DMS53 (cell line): ENCODE data around the gene APOC4.
"Not testable (repeated sequence)": the region's sequence is repeated elsewhere in the genome, so short reads cannot be mapped to it uniquely, and the experiment has no call there.

Source experiments
- DNase-seq: peaks from one replicate; lab custom pipeline; 2025; lab: John Stamatoyannopoulos, UW

Gene APOC4

DNA sequence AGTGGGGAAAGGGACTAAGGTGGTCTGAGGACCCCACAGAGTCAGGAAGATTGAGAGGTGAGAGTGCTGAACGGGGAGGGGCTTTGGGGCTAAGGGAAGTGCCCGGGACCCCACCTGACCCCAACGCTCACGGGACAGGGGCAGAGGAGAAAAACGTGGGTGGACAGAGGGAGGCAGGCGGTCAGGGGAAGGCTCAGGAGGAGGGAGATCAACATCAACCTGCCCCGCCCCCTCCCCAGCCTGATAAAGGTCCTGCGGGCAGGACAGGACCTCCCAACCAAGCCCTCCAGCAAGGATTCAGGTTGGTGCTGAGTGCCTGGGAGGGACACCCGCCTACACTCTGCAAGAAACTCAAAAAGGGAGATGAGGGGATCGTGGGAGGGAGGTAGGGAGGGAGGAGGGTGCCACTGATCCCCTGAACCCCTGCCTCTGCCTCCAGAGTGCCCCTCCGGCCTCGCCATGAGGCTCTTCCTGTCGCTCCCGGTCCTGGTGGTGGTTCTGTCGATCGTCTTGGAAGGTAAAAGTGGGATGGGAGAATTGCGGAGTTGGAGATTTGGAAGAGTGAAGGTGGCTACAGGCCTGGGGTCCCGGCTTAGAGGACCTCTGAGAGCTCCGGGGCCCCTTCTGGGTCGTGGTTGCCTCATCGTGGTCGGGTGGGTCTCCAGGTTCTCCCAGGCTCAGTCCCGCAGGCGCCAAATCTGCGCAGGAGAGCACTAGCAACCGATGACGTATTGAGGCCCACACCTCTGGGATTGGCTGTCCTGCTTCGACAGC is 27.4 kb upstream of the APOC4 start, which contains the start of gene APOC1:
Gene APOC1, plus strand, starts transcription at position 176 of the 774 bp plus-strand sequence. Its CDS starts 284 bp downstream, at position 460.
- DNase-seq = peak; percentile 88

DNA sequence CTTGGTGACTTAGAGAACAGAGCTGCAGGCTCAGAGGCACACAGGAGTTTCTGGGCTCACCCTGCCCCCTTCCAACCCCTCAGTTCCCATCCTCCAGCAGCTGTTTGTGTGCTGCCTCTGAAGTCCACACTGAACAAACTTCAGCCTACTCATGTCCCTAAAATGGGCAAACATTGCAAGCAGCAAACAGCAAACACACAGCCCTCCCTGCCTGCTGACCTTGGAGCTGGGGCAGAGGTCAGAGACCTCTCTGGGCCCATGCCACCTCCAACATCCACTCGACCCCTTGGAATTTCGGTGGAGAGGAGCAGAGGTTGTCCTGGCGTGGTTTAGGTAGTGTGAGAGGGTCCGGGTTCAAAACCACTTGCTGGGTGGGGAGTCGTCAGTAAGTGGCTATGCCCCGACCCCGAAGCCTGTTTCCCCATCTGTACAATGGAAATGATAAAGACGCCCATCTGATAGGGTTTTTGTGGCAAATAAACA is 17.8 kb upstream of the APOC4 start:
- DNase-seq = peak; percentile 29

DNA sequence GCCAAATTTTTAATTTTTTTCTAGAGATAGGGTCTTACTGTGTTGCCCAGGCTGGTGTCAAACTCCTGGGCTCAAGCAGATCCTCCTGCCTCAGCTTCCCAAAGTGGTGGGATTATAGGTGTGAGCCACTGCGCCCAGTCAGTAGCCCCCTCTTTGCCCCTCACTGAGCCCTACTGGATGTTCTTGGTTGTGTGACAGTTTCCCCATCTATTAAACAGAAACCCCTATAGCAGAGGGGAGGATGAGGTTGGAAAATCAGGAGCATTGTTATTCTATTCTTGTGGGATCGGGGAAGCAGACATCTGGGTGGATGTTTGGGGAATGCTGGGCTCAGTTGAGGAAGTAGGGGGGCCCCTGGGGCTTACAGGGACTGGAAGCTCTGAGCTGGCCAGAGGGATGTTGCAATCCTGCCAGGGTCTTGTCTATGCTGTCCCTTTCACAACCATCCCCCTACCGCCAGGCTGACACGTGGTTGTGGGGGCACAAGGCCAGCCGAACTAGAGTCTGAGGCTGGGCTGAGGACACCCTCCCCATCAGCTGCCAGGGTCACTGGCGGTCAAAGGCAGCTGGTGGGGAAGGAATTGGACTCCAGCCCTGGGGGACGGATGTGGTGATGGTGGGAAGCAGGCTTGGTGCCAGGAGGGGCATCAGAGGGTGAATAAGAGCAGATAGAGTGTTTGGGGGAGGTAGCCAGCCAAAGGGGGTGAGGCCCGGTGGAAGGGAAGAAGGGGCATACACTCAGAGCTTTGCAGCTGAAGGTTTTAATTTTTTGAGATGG is 16.7 kb upstream of the APOC4 start:
- no peak for DNase-seq

DNA sequence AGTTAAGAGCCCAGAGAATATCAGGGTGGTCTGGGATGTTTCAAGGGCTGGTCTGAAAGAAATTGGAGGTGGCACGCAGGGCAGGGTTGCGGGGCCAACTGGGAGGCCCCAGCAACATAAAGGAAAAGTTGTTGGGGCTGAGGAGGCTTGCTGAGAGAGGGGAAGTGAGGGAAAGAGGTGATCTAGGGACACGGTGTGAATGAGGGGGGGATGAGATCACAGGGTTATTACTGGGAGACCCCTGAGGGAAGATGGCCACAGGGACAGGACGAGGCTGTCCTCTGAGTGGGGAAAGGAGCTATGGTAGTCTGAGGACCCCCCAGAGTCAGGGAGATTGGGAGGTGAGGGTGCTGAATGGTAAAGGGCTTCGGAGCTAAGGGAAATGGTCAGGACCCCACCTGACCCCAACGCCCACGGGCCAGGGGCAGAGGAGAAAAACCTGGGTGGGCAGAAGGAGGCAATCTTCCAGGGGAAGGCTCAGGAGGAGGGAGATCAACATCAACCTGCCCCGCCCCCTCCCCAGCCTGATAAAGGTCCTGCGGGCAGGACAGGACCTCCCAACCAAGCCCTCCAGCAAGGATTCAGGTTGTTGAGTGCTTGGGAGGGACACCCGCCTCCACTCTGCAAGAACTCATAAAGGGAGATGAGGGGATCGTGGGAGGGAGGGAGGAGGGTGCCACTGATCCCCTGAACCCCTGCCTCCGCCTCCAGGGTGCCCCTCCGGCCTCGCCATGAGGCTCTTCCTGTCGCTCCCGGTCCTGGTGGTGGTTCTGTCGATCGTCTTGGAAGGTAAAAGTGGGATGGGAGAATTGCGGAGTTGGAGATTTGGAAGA is 15.6 kb upstream of the APOC4 start:
- not testable (repeated sequence) for DNase-seq

DNA sequence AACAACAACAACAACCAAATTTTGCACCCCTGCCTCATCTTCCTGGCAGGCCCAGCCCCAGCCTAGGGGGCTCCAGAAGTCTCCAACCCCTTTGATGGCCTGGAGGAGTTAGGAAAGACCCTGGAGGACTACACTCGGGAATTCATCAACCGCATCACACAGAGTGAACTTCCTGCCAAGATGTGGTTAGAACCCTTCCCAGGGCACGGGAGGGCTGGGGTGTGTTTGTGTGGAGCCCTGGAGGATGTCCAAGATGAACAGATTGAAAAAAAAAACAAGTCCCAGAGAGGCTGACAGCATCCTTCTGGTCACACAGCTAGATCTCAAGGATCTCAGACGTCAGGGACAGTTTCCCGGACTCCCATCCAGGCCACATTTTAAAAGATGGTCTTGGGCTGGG is 14.3 kb upstream of the APOC4 start:
- no peak for DNase-seq

DNA sequence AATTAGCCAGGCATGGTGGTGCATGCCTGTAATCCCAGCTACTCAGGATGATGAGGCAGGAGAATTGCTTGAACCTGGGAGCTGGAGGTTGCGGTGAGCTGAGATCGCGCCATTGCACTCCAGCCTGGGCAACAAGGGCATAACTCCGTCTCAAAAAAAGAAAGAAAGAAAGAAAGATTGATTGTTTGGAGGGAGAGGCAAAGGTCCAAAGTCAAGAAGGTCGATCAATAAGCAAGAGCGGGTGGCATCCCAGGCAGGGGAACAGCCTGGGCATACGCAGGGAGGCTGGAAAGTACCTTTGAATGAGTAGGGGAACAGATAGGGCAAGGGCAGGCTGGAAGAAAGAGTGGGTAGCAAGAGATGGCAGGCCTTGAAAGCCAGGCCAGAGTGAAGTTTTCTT is 11.9 kb upstream of the APOC4 start:
- DNase-seq = no peak

DNA sequence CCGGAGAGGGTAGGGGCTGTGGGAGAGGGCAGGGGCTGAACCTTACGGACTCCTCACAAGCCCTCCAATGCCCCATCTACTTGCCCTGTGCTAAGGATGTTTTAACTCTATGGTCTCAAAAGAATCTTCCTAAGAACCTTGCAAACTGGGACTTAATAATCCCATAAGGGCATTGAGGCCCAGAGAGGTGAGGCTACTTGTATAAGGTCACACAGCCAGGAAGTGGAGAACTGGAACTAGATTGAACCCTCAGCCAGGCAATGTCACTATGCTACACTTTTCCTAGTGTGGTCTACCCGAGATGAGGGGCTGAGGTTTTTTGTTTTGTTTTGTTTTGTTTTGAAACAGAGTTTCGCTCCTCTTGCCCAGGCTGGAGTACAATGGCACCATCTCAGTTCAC is 10.5 kb upstream of the APOC4 start:
- DNase-seq = no peak

DNA sequence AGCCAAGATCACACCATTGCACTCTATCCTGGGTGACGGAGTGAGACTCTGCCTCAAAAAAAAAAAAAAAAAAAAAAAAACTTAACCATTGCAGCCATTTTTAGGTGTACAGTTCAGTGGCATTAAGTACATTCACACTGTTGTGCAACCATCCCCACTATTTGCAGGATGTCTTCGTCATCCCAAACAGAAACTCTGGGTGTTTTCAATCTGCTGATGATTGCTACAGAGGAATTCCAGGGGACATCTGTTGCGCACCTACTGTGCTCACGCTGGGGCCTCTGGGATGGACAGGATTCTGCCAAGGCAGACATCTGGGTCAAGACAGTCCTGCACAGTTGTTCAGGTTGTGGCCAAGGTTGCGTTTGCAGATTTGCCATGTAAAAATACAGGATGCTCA is 2.4 kb upstream of the APOC4 start:
- DNase-seq = no peak

DNA sequence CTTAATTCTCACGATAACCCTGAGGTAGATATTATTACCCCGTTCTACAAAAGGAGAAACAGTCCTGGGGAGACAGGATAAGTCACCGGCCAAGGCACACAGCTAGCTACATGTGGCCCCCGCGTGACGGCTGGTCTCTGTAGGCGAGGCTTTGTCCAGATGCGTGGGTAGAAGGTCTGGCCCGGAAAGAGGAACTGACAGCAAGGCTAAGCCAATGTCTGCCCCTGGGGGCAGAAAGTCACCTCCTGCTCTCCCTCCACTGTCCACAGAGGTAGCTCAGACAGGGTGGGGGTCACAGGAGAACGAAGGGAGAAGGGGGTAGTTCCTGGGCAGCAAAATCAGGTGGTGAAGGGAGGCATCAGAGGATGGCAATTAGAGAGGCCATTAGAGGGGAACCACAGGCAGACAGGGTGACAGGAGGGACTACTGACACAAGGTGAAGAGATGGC is 1.8 kb downstream of the APOC4 start:
- no peak for DNase-seq

DNA sequence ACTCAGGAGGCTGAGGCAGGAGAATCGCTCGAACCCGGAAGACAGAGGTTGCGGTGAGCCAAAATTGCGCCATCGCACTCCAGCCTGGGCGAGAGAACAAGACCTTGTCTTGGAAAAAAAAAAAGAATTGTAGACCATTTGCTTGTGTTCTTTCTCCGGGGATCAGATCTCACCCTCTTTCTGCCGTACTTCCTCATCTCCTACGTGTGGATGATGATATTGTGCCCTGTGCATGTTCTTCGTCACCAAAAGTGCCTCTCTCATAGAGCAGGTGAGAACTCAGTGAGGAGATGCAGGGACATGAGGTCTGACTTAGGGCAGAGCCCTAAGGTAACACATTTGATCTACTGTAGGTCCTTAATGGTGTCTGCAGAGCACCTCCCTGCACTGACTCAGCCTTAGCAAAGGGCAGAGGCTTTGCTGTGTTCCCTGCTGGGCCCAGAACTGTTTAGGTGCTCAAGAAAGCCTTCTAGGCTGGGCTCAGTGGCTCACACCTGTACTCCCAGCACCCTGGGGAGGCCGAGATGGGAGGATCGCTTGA is 5.1 kb downstream of the APOC4 start:
- DNase-seq = no peak

DNA sequence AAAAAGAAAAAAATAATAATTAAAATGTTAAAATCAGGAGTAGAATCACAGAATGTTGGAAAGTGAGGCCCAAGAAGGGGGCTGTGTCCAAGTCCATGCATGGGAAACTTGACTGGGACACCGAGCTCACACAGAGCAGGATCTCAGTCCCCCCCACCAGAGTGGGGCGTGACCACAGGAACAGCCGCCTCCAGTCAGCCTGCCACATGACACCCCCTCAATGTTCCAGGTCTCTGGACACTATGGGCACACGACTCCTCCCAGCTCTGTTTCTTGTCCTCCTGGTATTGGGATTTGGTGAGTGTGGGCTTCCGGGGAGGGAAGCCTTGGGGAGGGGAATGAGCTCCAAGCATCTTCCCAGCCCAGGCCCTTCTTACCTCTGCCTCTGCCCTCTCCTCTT is 6.2 kb downstream of the APOC4 start:
- no peak for DNase-seq

DNA sequence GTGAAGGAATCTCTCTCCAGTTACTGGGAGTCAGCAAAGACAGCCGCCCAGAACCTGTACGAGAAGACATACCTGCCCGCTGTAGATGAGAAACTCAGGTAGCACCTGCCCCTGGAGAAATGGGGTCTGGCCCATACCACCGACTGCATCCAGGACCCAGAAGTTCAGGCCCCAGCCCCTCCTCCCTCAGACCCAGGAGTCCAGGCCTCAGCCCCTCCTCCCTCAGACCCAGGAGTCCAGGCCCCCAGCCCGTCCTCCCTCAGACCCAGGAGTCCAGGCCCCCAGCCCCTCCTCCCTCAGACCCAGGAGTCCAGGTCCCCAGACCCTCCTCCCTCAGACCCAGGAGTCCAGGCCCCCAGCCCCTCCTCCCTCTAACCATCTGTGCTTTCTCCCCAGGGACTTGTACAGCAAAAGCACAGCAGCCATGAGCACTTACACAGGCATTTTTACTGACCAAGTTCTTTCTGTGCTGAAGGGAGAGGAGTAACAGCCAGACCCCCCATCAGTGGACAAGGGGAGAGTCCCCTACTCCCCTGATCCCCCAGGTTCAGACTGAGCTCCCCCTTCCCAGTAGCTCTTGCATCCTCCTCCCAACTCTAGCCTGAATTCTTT is 6.8 kb downstream of the APOC4 start:
- DNase-seq = no peak

DNA sequence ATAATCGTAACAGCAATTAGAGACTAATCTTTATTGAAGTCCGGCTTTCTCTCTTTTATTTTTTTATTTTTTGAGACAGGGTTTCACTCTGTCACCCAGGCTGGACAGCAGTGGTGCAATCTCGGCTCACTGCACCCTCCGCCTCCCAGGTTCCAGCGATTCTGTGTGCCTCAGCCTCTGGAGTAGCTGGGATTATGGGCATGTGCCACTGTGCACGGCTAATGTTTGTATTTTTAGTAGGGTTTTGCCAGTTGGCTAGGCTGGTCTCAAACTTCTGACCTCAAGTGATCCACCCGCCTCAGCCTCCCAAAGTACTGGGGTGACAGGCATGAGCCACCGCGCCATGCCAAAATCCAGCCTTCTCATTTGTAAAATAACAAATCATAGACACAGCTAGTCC is 7.5 kb downstream of the APOC4 start:
- DNase-seq = no peak

DNA sequence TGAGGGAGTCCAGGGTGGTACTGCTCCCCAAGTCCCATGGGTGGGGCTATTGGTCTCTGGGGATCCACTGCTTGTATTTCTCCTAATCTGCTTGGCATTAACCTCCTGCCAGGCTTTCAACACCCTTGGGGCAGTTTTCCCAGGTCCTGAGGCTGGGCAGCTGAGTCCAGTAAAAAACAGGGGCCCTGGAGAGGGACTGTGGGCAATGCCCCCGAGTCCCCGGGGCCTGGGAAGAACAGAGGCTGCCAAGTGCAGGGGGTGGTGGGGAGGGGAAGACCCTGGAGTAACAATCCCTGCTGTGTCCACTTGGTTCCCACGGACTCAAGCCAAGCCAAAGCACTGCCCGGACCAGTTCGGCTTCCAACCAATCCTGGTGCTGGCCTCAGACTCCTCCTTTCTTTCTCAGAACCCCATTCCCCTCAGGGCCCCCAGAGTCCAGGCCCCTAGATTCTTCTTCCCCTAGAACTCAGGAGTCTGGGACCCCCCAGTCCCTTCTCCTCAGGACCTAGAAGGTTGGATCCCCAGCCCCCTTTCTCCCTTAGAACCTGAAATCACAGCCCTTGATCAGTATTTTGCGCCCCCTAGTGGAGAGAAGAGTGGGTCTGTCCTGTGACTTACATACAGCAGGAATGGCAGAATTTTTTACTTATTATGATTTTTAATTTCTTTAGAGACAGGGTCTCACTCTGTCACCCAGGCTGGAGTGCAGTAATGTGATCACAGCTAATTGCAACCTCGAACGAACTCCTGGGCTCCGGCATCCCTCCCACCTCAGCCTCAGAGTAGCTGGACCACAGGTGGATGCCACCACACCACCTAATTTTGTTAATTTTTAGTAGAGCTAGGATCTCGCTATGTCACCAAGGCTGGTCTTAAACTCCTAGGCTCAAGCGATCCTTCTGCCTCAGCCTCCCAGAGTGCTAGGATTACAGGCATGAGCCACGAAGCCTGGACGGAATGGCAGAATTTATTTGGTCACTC is 9.4 kb downstream of the APOC4 start:
- DNase-seq = peak; percentile 84

DNA sequence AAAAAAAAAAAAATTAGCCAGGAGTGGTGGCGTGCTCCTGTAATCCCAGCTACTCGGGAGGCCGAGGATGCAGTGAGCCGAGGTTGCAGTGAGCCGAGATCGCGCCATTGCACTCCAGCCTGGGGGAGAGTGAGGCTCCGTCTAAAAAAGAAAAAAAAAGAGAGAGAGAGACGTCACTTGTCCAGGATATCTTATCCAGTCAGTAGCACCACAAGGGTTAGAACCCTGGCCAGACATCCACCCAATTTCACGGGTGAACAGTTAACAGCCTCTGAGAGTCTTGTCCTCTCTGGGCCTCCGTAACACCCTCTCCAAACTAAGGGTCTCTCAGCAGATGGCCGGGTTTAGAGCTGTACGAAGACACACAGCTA is 12.2 kb downstream of the APOC4 start:
- DNase-seq = no peak

DNA sequence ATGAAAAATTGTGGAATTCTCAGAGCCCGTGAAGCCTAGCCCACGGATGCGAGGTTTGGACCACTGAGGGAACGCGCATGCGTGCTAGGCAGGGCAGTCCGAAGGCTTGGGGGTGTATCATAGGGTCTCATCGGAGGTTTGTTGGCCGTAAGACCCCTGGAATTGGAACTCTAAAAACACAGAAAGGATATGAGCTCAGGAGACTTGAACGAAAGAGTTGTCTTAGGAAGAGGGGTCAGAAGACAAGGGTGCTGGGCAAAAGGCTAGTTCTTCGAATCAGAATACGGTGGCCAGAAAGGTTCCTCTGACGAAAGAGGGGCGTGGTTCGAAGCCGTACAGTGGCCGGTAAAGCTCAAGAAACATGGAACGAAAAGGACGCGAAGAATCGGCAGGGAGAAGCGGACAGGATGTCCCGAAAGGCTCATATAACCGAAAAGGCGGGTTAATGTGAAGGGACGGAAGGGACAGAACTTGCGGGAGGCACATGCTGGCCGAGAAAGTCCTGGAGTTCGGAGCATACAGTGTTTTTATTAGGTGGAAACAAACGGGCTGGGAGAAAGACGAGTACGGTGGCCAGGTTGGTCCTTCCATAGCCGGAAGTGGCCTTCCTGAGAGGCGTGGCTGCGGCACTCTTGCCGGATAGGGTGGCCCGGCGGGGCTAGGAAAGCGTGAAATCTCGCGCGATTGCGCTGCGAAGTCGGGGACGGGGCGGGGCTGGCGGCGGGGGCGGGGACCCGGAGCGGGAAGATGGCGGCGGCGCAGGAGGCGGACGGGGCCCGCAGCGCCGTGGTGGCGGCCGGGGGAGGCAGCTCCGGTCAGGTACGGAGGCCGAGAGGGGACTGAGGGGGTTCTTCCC is 12.8 kb downstream of the APOC4 start, which contains the start of gene CLPTM1:
Gene CLPTM1, plus strand, starts transcription at position 732 of the 856 bp plus-strand sequence. Its CDS starts 16 bp downstream, at position 748.
- peak; percentile 97 for DNase-seq

DNA sequence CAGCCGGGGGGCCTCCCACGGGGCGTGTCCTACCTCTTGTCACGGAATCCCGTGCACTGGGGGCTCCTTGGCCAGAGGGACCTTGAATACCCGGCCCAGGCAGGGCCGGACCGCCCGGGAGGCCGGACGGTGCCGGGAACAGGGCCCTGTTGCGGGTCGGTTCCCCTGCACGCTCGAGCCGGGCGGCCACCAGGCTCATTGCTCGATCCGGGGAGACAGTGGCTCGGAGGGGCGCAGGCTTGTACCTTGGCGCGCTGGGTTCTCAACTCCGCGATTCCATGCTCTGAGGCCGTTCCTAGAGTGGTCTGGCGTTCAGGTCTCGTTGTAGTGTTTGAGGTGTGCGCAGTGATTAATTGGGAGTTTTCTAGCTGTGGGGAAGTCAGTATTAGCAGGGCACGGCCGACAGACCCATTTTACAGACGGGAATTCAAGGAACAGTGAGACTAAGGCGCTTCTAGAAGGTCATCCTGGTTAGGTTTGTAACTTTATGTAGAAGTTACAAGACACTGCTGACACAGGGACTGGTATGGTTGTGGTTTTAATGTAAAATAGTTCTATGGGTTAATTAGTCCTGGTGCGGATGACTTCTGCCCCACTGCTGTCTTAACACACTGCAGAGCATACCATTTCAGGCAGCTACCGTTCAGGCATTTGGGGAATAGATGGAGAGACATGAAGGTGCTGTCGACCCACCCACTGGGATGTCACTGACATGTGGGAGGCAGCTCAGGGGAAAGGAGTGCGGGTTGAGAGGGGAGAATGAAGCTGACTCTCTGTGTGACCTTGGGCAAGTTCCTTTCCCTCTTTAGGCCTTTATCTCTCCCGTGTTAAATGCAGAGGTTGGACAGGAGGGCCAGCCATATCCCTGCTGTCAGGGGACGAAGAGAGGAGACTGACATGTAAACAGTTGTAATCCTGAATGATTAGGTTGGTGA is 13.7 kb downstream of the APOC4 start:
- DNase-seq = peak; percentile 54

DNA sequence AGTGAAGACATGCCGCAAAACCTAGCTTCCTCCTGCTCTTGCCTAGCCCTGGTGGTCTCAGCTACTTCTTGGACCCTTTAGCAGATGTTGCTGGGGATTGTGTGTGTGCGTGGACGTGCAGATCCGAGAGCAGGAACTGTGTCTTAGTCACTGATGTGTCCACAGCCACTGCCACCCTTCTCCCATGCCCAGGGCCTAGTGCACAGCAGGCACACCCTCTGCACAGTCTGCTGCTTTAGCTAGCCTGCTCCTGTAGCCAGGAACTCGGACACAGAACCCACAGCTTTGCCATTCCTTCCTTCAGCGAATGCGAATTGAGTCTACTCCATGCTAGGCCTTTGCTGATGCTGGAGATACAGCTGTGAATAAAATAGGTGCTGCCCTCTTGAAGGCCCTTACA is 15.5 kb downstream of the APOC4 start:
- no peak for DNase-seq
